Neural crest cell (in vitro differentiated cells): Measurements from ENCODE around the gene TRIP11. TPM values are rescaled to one million over a fixed set of nuclear protein-coding genes. Genes with fewer than 3 reads are reported as not detected.

ENCODE experiments used
- DNase-seq: peaks from one replicate; pipeline ENCODE4 v3.0.0; 2021; ENCODE audit warnings: low read depth, mixed read lengths, low spot score
- H3K27ac Mint-ChIP-seq: one replicate; pipeline ENCODE4 v1.8.0; 2021; ENCODE audit warnings: mild to moderate bottlenecking, mixed read lengths; ENCODE audit not compliant: unreplicated experiment
- H3K27me3 Mint-ChIP-seq: 2 replicates; pipeline ENCODE4 v1.8.0; 2021; ENCODE audit warnings: low read depth, mild to moderate bottlenecking, mixed read lengths
- H3K36me3 Mint-ChIP-seq: 2 replicates; pipeline ENCODE4 v1.8.0; 2021; ENCODE audit warnings: low read depth, mild to moderate bottlenecking, mixed read lengths
- H3K4me1 Mint-ChIP-seq: 2 replicates; pipeline ENCODE4 v1.8.0; 2021; ENCODE audit warnings: mixed read lengths
- H3K4me3 Mint-ChIP-seq: one replicate; pipeline ENCODE4 v1.8.0; 2021; ENCODE audit warnings: mild to moderate bottlenecking, mixed read lengths
- H3K9me3 Mint-ChIP-seq: 2 replicates; pipeline ENCODE4 v1.8.0; 2021; ENCODE audit warnings: mixed read lengths
- CTCF ChIP-seq: fragments of 200-600 bp; sonication (generic); conservative IDR thresholded peaks from 2 replicates; pipeline ENCODE4 v1.5.0; 2021; ENCODE audit warnings: antibody characterized with exemption, mild to moderate bottlenecking
- total RNA-seq: library from RNA; stranded (reverse); gene quantifications from 2 replicates; pipeline ENCODE4 v1.2.1, GENCODE V29; 2021

The TRIP11 gene
- total RNA-seq, 1 donor from 2014 or later: 41.3 TPM

GRCh38 chr14:91935586-91935985, 104.3 kb downstream of the TRIP11 start:
- no peak for TF ChIP-seq CTCF
- no peak overlapping the region for H3K27ac Mint-ChIP-seq
- H3K9me3 Mint-ChIP-seq: peaks cover 5% of the 10 kb centered on the region
- H3K36me3 Mint-ChIP-seq: no peaks in the 10 kb centered on the region
- no peak for DNase-seq
- no peaks in the 10 kb centered on the region for H3K4me1 Mint-ChIP-seq
- H3K27me3 Mint-ChIP-seq: peaks cover 2% of the 10 kb centered on the region
- H3K4me3 Mint-ChIP-seq: no peak overlapping the region

- Mint-ChIP-seq H3K36me3 (no peaks in the 10 kb centered on the region), H3K27me3 (peaks cover 2% of the 10 kb centered on the region), H3K4me3 (no peak overlapping the region), H3K9me3 (peaks cover 5% of the 10 kb centered on the region), H3K27ac (no peak overlapping the region), H3K4me1 (no peaks in the 10 kb centered on the region)
- no peak for TF ChIP-seq CTCF
- no peak for DNase-seq
Measured at GRCh38 chr14:91934554-91935285, 105.1 kb downstream of the TRIP11 start.

DNA sequence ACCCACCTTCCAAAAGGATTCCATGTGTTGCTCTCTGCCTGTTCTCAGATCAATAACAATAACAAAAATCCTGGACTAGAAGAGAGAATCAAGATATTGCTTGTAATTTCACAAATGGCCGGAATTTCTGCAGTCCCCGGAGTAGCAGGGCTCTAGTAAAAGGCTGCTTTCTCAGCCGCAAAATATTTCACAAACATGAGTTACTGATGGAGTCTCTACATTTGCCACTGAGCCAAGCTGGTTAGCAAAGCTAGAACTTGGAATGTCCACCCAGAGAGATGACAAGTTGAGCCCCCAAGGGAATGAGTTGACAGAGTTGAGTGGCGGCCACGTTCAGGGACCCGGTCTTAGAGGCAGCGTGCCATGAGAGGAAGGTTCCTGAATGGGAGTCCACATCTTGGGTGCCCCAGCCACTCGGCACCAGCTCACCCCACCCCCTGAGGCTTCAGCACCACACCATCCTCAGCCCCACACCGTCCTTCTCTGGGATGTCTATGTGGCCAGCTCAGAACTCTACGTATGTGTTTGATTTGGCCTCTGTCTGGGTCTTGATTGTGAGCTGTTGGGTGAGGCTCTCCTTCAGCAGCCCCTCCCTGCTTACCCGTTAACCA, 108.3 kb downstream of the TRIP11 start:
- no peak overlapping the region for H3K4me3 Mint-ChIP-seq
- peaks cover 2% of the 10 kb centered on the region for H3K27me3 Mint-ChIP-seq
- H3K36me3 Mint-ChIP-seq: no peaks in the 10 kb centered on the region
- no peak for TF ChIP-seq CTCF
- no peaks in the 10 kb centered on the region for H3K4me1 Mint-ChIP-seq
- no peak for DNase-seq
- H3K9me3 Mint-ChIP-seq: peaks cover 1% of the 10 kb centered on the region
- H3K27ac Mint-ChIP-seq: no peak overlapping the region

- H3K27ac Mint-ChIP-seq: no peak overlapping the region
- no peak for TF ChIP-seq CTCF
- no peaks in the 10 kb centered on the region for H3K9me3 Mint-ChIP-seq
Measured at GRCh38 chr14:91929700-91930099, 110.2 kb downstream of the TRIP11 start.

DNA sequence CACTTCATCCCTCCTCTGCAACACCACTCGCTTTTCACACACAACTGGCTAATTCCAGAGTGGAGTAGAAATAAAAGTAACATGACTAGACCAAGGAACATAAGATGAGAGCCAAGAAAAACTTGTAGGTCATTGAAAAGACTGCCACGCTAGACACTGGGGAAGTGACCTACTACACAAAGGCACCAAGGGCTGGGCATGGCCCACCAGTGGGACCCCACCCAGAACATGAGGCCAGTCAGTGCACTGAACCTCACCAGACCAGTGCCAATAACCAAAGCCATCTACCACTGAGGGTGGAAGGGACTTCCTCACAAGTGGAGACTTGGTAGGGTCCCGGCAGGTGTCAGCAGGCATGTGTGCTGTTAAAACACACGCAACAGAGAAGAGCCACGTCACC, 112.1 kb downstream of the TRIP11 start:
- no peak overlapping the region for H3K27ac Mint-ChIP-seq
- no peaks in the 10 kb centered on the region for H3K4me1 Mint-ChIP-seq
- no peak for TF ChIP-seq CTCF
- DNase-seq: no peak
- no peaks in the 10 kb centered on the region for H3K27me3 Mint-ChIP-seq
- H3K9me3 Mint-ChIP-seq: no peaks in the 10 kb centered on the region
- H3K36me3 Mint-ChIP-seq: no peaks in the 10 kb centered on the region
- no peak overlapping the region for H3K4me3 Mint-ChIP-seq

More at GRCh38 chr14:91929700-91930099, 110.2 kb downstream of the TRIP11 start:
- no peak overlapping the region for H3K4me3 Mint-ChIP-seq
- H3K36me3 Mint-ChIP-seq: no peaks in the 10 kb centered on the region
- H3K4me1 Mint-ChIP-seq: no peaks in the 10 kb centered on the region
- H3K27me3 Mint-ChIP-seq: peaks cover 2% of the 10 kb centered on the region
- no peak for DNase-seq
